ENCODE measurements around the gene TPR.

GRCh38 chr1:186310307-186310706 is 64.7 kb downstream of the TPR start:
- TF ChIP-seq, protein P1, sequence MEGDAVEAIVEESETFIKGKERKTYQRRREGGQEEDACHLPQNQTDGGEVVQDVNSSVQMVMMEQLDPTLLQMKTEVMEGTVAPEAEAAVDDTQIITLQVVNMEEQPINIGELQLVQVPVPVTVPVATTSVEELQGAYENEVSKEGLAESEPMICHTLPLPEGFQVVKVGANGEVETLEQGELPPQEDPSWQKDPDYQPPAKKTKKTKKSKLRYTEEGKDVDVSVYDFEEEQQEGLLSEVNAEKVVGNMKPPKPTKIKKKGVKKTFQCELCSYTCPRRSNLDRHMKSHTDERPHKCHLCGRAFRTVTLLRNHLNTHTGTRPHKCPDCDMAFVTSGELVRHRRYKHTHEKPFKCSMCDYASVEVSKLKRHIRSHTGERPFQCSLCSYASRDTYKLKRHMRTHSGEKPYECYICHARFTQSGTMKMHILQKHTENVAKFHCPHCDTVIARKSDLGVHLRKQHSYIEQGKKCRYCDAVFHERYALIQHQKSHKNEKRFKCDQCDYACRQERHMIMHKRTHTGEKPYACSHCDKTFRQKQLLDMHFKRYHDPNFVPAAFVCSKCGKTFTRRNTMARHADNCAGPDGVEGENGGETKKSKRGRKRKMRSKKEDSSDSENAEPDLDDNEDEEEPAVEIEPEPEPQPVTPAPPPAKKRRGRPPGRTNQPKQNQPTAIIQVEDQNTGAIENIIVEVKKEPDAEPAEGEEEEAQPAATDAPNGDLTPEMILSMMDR (IDR thresholded peaks at IDR 0.05), result no peak
- no peak for TF ChIP-seq POLR2A (IDR thresholded peaks at IDR 0.05)
